Measurements from ENCODE around the gene GPATCH8.
"Not testable (repeated sequence)": the region's sequence is repeated elsewhere in the genome, so short reads cannot be mapped to it uniquely, and the experiment has no call there.

The GPATCH8 gene

GRCh38 chr17:44372036-44372435 is 131.2 kb downstream of the GPATCH8 start:
- no peak overlapping the region for H3K9ac ChIP-seq (ENCODE audit: low read depth, low read length, poor library complexity, severe bottlenecking)
- no peaks in the 10 kb centered on the region for H4K20me1 ChIP-seq (ENCODE audit: insufficient read depth, low read length, poor library complexity, severe bottlenecking)

GRCh38 chr17:44369414-44370023 is 133.7 kb downstream of the GPATCH8 start:
- not testable (repeated sequence) for H3K4me2 ChIP-seq (ENCODE audit: low read depth, low read length, poor library complexity, severe bottlenecking); H4K20me1 ChIP-seq (ENCODE audit: insufficient read depth, low read length, poor library complexity, severe bottlenecking); H3K79me2 ChIP-seq (ENCODE audit: insufficient read depth, low read length); H3F3A ChIP-seq (ENCODE audit: low read depth); H3K4me1 ChIP-seq (ENCODE audit: insufficient read depth, low read length, poor library complexity, severe bottlenecking); H3K9ac ChIP-seq (ENCODE audit: low read depth, low read length, poor library complexity, severe bottlenecking); H3K4me3 ChIP-seq (ENCODE audit: low read length, poor library complexity, severe bottlenecking); H3K9me3 ChIP-seq (ENCODE audit: insufficient read depth, low read depth, low read length); H3K27me3 ChIP-seq (ENCODE audit: insufficient read depth, low read length, poor library complexity, severe bottlenecking); H3K36me3 ChIP-seq (ENCODE audit: insufficient read depth, low read length); H2AFZ ChIP-seq (ENCODE audit: low read length); H3K9me2 ChIP-seq (replicated peaks; ENCODE audit: low read depth, low read length)

More at GRCh38 chr17:44372036-44372435, 131.2 kb downstream of the GPATCH8 start:
- no peak overlapping the region for H3K4me2 ChIP-seq (ENCODE audit: low read depth, low read length, poor library complexity, severe bottlenecking)
- H3K4me3 ChIP-seq (ENCODE audit: low read length, poor library complexity, severe bottlenecking) = no peak overlapping the region
- no peaks in the 10 kb centered on the region for H3K27me3 ChIP-seq (ENCODE audit: insufficient read depth, low read length, poor library complexity, severe bottlenecking)
- no peak overlapping the region for H2AFZ ChIP-seq (ENCODE audit: low read length)
- no peaks in the 10 kb centered on the region for H3K9me2 ChIP-seq (replicated peaks; ENCODE audit: low read depth, low read length)
- H3K79me2 ChIP-seq (ENCODE audit: insufficient read depth, low read length) = no peaks in the 10 kb centered on the region
- H3F3A ChIP-seq (ENCODE audit: low read depth) = no peaks in the 10 kb centered on the region
- H3K4me1 ChIP-seq (ENCODE audit: insufficient read depth, low read length, poor library complexity, severe bottlenecking) = no peaks in the 10 kb centered on the region
- no peak for TF ChIP-seq EZH2phosphoT487 (IDR thresholded peaks at IDR 0.05; ENCODE audit: borderline replicate concordance)
- TF ChIP-seq CTCF (conservative IDR thresholded peaks at IDR 0.05; ENCODE audit: low read length) = no peak
- no peaks in the 10 kb centered on the region for H3K9me3 ChIP-seq (ENCODE audit: insufficient read depth, low read depth, low read length)
- H3K36me3 ChIP-seq (ENCODE audit: insufficient read depth, low read length) = no peaks in the 10 kb centered on the region

- H3K36me3 ChIP-seq (ENCODE audit: insufficient read depth, low read length); H2AFZ ChIP-seq (ENCODE audit: low read length); H3F3A ChIP-seq (ENCODE audit: low read depth); H3K9me2 ChIP-seq (replicated peaks; ENCODE audit: low read depth, low read length); H3K9me3 ChIP-seq (ENCODE audit: insufficient read depth, low read depth, low read length); H3K79me2 ChIP-seq (ENCODE audit: insufficient read depth, low read length); H3K4me2 ChIP-seq (ENCODE audit: low read depth, low read length, poor library complexity, severe bottlenecking); H3K4me1 ChIP-seq (ENCODE audit: insufficient read depth, low read length, poor library complexity, severe bottlenecking); H3K4me3 ChIP-seq (ENCODE audit: low read length, poor library complexity, severe bottlenecking); H4K20me1 ChIP-seq (ENCODE audit: insufficient read depth, low read length, poor library complexity, severe bottlenecking); H3K27me3 ChIP-seq (ENCODE audit: insufficient read depth, low read length, poor library complexity, severe bottlenecking); H3K9ac ChIP-seq (ENCODE audit: low read depth, low read length, poor library complexity, severe bottlenecking): not testable (repeated sequence)
These were observed 134.6 kb downstream of the GPATCH8 start for GRCh38 chr17:44368391-44369243.

- Histone ChIP-seq H3K9me3 (ENCODE audit: insufficient read depth, low read depth, low read length) (no peaks in the 10 kb centered on the region), H3K4me3 (ENCODE audit: low read length, poor library complexity, severe bottlenecking) (no peak overlapping the region), H3K27me3 (ENCODE audit: insufficient read depth, low read length, poor library complexity, severe bottlenecking) (no peaks in the 10 kb centered on the region), H3K79me2 (ENCODE audit: insufficient read depth, low read length) (peaks cover 4% of the 10 kb centered on the region; the same call in 1 of the 2 replicates), H3K9ac (ENCODE audit: low read depth, low read length, poor library complexity, severe bottlenecking) (no peak overlapping the region), H3K36me3 (ENCODE audit: insufficient read depth, low read length) (no peaks in the 10 kb centered on the region), H4K20me1 (ENCODE audit: insufficient read depth, low read length, poor library complexity, severe bottlenecking) (no peaks in the 10 kb centered on the region), H3K9me2 (replicated peaks; ENCODE audit: low read depth, low read length) (no peaks in the 10 kb centered on the region), H2AFZ (ENCODE audit: low read length) (no peak overlapping the region), H3K4me1 (ENCODE audit: insufficient read depth, low read length, poor library complexity, severe bottlenecking) (peaks cover 7% of the 10 kb centered on the region), H3F3A (ENCODE audit: low read depth) (no peaks in the 10 kb centered on the region), H3K4me2 (ENCODE audit: low read depth, low read length, poor library complexity, severe bottlenecking) (no peak overlapping the region)
- no peak for TF ChIP-seq EZH2phosphoT487 (IDR thresholded peaks at IDR 0.05; ENCODE audit: borderline replicate concordance)
- no peak for TF ChIP-seq CTCF (conservative IDR thresholded peaks at IDR 0.05; ENCODE audit: low read length)
These were observed 135.8 kb downstream of the GPATCH8 start for GRCh38 chr17:44367231-44367979.

GRCh38 chr17:44365051-44365450 is 138.2 kb downstream of the GPATCH8 start:
- not testable (repeated sequence) for H3K4me2 ChIP-seq (ENCODE audit: low read depth, low read length, poor library complexity, severe bottlenecking); H3K9me3 ChIP-seq (ENCODE audit: insufficient read depth, low read depth, low read length); H3K4me1 ChIP-seq (ENCODE audit: insufficient read depth, low read length, poor library complexity, severe bottlenecking); H3K79me2 ChIP-seq (ENCODE audit: insufficient read depth, low read length); H3K27me3 ChIP-seq (ENCODE audit: insufficient read depth, low read length, poor library complexity, severe bottlenecking); H3K9ac ChIP-seq (ENCODE audit: low read depth, low read length, poor library complexity, severe bottlenecking); H3K36me3 ChIP-seq (ENCODE audit: insufficient read depth, low read length); H4K20me1 ChIP-seq (ENCODE audit: insufficient read depth, low read length, poor library complexity, severe bottlenecking); H3K4me3 ChIP-seq (ENCODE audit: low read length, poor library complexity, severe bottlenecking); H3F3A ChIP-seq (ENCODE audit: low read depth); H2AFZ ChIP-seq (ENCODE audit: low read length); H3K9me2 ChIP-seq (replicated peaks; ENCODE audit: low read depth, low read length)
